Measurements from ENCODE around the gene CEL.

CEL gene

DNA sequence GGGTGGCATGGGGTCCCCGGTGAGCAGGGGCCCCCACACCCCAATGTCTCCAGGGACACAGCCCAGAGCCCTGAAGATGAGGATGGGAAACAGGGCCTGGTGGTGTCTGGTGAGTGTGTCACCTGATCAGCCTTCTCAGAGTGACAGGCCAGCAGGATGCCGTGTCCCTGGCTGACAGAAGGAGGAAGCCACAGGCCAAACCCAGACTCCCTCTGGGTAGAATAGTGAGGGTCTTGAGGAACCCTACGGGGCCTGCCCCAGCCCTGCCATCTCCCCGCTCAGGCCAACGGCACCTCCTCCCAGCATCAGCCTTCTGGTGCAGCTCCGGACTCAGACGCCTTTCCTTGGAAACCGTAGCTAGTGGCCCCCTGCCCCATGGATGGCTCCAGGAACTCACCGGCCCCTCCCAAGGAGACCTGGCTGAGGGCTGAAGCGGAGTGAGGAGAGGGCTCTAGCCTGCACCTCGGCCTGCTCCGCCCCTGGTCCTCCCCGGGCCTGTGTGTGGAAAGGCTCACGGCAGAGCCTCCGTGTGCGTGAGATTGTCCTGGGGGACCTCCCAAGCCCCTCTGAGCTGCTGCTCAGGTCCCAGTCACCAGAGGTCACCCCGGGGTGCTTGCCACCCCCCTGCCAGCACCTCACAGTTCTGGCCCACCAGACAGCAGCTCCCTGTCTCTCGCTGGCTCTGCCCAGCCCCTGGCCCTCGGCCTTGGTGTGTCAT, 53.3 kb downstream of the CEL start:
- no peak for DNase-seq (ENCODE audit: extremely low read depth in 1 of 2, low read depth in 1 of 2)

DNA sequence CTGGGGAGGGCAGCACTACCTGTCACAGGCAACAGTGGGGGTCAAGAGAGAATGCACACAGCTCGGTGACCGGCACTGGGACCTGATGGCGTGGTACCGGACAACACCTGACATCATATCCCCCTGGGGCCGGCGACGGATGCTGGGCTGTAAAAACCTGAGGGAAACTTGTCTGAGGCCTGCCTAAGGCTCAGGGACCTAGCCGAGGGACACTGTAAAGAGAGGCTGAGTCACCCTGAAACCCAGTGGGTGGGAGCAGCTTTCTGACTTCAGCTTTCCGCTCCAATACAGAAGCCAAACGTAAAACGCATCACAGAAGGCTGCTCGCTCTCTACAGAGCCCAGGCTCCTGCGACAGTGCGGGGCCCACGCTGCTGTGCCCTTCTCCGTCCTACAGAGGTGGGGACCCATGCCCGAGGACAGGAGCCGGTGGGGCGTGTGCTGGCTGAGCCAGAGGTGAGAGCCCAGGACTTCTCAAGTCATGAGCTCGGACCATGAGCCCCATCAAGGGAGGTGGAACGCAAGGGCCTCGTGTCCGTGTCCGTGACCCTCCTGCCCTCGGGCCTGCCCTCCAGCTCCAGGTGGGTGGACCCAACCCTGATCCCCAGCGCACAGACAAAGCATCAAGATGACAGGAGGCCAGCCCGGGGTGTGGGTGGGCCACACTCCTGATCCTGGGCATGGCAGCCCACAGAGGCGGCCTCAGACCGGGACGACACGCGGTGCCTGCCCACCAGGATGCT, 54.0 kb downstream of the CEL start:
- peak; percentile 39 to 76 for DNase-seq (ENCODE audit: extremely low read depth in 1 of 2, low read depth in 1 of 2)

DNA sequence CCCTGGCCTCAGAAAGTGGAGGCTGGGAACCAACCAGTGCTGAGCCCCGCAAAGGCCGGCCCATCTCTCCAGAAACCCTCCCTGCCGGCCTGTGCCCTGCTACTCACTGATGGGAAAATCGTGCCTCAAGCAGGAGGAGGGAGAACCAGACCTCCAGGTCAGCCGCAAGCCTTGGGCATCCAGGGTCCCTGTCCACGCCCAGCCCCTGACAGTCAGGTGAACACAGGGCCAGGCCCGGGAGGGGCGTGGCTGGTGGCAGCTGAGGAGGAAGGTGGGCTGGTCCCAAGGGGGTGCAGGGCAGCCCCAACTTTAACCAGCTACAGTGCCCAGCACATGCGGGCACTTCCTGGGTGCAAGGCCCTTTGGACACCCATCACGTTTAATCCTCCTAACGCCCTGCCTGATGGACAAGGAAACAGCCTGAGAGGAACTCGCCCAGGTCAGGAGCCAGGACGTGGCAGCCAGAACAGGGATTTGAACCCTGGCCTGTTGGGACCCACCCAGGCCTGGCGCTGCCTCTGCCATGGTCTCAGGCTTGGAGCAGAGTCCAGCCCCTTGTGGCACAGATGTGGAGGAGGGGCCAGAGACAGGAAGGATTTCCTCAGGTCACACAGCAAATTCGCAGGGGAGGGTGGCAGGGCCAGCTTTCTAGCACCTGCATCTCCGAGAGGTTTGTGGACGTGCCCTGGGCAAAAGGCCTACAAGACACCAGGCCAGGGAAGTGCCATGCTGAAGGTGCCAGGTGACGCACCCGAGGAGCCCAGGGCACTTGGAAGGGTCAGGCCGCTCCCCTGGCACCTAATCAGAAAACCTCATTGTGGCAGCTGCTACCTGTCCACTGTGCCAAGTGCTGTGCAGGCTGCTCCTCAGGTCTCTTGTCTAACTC, 54.8 kb downstream of the CEL start:
- DNase-seq (ENCODE audit: extremely low read depth in 1 of 2, low read depth in 1 of 2): no peak

DNA sequence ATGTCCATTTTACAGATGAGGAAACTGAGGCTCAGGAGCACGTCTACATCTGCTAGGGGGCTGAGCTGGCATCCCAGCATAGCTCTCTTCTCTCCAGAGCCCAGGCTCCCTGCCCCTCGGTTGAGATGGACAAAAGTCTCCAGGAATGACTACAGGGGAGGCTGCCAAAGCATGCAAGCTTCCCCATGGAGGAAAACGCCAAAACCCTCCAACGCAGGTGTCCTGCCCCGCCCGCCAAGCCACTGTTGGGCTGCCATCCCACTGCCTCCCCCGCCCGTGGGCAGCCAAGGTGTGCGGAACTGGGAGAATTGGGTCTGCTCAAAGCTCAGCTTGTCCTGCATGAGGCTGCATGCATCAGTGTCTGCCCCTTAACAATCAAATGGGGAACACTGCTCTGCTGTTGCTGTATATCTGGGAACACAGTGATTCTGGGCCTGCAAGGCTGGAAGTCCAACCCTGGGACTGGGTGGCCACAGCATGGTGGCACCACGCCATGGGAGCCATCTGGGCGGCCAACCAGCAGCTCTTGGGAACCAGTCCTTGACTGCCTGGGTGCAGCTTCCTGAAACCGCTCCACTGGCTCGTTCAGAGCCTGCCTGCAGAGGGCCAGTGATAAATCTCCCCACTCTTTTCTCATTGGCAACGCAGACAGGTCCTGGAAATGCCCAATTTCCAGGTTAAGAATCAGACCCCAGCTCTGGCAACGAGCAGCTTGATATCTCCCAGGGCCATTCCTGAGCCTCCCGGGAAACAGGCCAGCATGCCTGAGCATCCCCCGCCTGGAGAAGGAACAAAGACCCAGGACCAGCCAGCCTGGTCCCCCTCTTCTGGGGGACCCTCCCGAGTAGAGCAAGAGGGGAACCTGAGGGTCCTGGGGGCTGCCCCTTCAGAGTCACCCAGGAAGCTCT, 55.7 kb downstream of the CEL start:
- no peak for DNase-seq (ENCODE audit: extremely low read depth in 1 of 2, low read depth in 1 of 2)

DNA sequence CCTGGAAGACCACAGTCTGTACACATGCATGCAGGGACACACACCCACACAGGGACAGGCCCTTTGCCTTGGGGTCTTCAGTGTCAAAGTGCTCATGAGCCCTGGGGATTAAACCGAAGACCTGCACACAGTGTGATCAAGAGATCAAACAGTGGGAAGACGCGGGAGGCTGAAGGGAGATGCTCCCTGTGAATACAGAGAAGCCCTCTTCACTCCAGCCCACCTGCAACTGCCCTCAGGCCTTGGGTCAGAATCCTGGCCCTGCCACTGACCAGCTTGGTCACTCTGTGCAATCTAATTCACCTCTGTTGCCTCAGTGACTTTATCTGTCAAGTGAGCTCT, 56.4 kb downstream of the CEL start:
- DNase-seq (ENCODE audit: extremely low read depth in 1 of 2, low read depth in 1 of 2): no peak

DNA sequence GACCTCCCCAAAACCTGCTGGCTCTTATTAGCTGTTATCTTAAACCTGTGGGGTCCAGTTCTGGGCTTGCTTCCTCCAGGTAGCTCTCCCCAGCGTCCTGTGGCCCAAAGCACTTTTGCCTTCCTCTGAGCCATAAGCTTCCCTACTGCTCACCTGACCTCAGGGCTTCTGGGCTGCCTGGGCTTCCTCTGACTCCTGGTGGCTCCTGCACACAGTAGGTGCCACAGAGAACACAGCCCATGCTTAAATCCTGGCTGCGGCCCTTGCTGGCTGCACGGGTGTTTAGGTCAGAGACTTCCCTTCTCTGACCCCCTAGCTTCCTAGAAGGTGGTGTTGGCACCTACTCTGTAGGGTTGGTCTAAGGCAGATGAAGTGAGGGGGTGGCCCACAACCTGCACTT, 56.8 kb downstream of the CEL start:
- no peak for DNase-seq (ENCODE audit: extremely low read depth in 1 of 2, low read depth in 1 of 2)

DNA sequence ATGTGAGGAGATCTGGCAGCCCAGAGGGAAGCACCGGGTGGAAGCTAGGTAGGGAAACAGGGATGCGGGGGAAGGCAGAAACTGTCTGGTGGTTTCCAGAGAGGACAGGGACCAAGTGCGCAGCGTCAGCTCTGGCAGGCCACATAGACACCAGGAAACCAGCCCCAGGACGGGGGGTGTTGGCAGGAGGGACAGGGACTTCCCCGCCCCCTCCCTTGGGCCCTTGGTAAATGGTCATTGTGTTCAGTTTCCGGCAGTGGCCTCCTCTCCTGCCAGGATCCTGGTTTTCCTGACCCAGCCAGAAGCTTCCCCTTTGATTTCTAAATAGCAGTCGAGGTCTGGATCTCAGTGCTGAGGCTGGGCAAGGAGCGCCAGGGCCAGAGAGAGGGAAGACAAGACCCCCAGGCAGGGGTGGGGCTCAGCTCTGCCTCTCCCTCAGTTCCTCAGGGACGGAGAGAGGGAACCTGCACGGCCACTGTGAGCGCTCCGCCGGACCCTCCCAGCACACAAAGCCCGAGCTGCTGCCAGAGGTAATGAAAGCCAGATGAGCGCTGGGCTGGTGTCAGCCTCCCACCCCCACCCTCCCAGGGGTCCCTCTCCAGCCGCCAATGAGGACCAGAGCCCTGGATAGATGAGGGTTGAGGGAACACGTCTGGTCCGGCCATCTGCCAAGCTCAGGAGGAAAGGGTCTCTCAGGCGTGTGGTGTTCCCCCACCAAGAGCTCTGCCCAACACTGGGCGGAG, 57.5 kb downstream of the CEL start:
- DNase-seq (ENCODE audit: extremely low read depth in 1 of 2, low read depth in 1 of 2): no peak

DNA sequence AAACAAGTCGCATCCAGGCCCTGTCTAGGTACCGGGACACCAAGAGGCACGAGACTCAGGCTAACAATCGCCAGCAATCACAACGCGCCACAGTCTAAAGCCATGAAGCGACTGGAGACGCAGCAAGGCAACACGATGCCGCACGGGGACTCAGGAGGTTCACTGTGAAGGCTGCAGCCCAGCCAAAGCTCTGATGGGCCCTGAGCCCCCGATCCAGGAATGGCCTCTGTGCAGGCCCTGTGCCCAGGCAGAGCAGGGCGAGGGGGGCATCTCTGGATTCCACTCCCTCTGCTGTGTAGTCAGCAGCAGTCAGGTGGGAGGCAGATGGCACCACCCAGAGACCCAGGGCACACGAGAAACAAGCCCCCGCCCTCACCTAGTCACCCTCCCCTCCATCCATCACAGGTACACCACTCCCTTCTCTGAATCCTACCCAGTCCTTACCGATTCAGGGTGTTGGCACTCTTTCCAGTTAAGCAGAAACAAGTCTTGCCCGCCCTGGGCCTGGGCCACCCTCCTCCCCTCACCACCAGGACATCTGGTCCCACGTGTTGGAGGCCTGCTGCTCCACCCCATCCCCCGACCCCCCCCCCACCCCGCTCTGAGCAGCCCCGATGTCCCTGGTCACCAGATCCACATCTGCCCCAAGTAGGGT, 58.2 kb downstream of the CEL start:
- DNase-seq (ENCODE audit: extremely low read depth in 1 of 2, low read depth in 1 of 2): no peak

DNA sequence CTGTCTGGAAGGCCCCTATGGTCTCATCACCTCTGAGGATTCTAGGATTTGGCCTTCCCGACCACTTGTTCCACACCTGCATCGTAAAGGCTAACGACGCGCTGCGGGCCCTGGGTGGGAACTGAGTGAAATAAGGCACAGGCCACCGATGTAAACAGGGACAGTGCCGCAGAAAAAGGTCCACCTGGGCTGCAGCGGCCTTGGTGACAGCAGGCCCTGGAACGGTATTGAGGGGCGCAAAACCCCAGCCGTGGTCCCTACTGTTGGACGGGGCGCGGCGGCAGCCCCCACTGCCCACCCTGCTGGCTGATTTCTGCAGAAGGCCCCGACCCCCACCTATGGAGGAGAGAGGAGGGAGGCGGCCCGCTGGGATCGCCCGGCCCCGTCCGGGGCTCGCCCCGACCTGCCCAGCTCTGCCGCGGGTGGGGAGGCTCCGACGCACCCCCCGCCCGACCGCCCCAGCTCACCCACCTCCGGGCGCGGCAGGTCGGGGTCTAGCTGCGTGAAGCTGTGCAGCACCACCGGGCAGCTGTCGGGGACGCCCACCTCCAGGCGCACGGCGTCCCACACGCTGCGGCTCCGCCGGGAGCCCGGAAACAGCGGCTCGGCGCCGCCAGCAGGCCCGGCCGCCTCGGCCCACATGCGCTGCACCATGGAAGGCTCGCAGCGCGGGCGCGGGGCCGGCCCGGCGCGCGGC, 58.9 kb downstream of the CEL start:
- no peak for DNase-seq (ENCODE audit: extremely low read depth in 1 of 2, low read depth in 1 of 2)

Data from stimulated activated CD8-positive, alpha-beta memory T cell treated with anti-CD3 and anti-CD28 coated beads, Interleukin-7, amount 100 ng/mL, for 48 hours (primary cell).